ENCODE data around the gene LRRC2.
"Not testable (repeated sequence)": the region's sequence is repeated elsewhere in the genome, so short reads cannot be mapped to it uniquely, and the experiment has no call there.

Gene LRRC2

GRCh38 chr3:46561511-46561910 lies 4.6 kb downstream of the LRRC2 start:
- FAIRE-seq (no peak), DNase-seq (ENCODE audit: insufficient read length, low spot score) (no peak)
- no peak for TF ChIP-seq POLR2A (IDR thresholded peaks at IDR 0.05; ENCODE audit: low read depth, low read length)
- no peak for TF ChIP-seq POU2F2 (IDR thresholded peaks at IDR 0.05; ENCODE audit: low read depth, low read length)
- TF ChIP-seq TAF1 (IDR thresholded peaks at IDR 0.05; ENCODE audit: low read depth, low read length) = no peak
- no peak for TF ChIP-seq SPI1 (IDR thresholded peaks at IDR 0.05; ENCODE audit: low read depth, low read length)
- TF ChIP-seq PAX5 (IDR thresholded peaks at IDR 0.05; ENCODE audit: insufficient read depth, low read length, severe bottlenecking) = no peak

- no peak for TF ChIP-seq POLR2AphosphoS5 (IDR thresholded peaks at IDR 0.05; ENCODE audit: low read depth, low read length)
- no peak for TF ChIP-seq POU2F2 (IDR thresholded peaks at IDR 0.05; ENCODE audit: low read depth, low read length)
- TF ChIP-seq PAX5 (IDR thresholded peaks at IDR 0.05; ENCODE audit: insufficient read depth, low read length, severe bottlenecking) = no peak
- TF ChIP-seq TAF1 (IDR thresholded peaks at IDR 0.05; ENCODE audit: low read depth, low read length) = no peak
- TF ChIP-seq POLR2A (IDR thresholded peaks at IDR 0.05; ENCODE audit: low read depth, low read length) = no peak
- no peak for TF ChIP-seq SPI1 (IDR thresholded peaks at IDR 0.05; ENCODE audit: low read depth, low read length)
- DNase-seq (ENCODE audit: insufficient read length, low spot score) = no peak
- FAIRE-seq = no peak
These were observed 6.9 kb downstream of the LRRC2 start for GRCh38 chr3:46559091-46559704.

- FAIRE-seq = peak; percentile 99
- no peak for TF ChIP-seq TAF1 (IDR thresholded peaks at IDR 0.05; ENCODE audit: low read depth, low read length)
- DNase-seq (ENCODE audit: insufficient read length, low spot score) = peak; percentile 60
These were observed 7.7 kb downstream of the LRRC2 start for GRCh38 chr3:46558184-46559043.

- no peak for TF ChIP-seq PAX5 (IDR thresholded peaks at IDR 0.05; ENCODE audit: insufficient read depth, low read length, severe bottlenecking)
- TF ChIP-seq SPI1 (IDR thresholded peaks at IDR 0.05; ENCODE audit: low read depth, low read length) = no peak
- TF ChIP-seq POLR2AphosphoS5 (IDR thresholded peaks at IDR 0.05; ENCODE audit: low read depth, low read length) = no peak
- TF ChIP-seq POU2F2 (IDR thresholded peaks at IDR 0.05; ENCODE audit: low read depth, low read length) = no peak
- no peak for TF ChIP-seq TAF1 (IDR thresholded peaks at IDR 0.05; ENCODE audit: low read depth, low read length)
- no peak for TF ChIP-seq POLR2A (IDR thresholded peaks at IDR 0.05; ENCODE audit: low read depth, low read length)
- DNase-seq (ENCODE audit: insufficient read length, low spot score) (no peak), FAIRE-seq (no peak)
These were observed 8.3 kb downstream of the LRRC2 start for GRCh38 chr3:46557814-46558183.

GRCh38 chr3:46553154-46553553 lies 12.9 kb downstream of the LRRC2 start:
- no peak for TF ChIP-seq TAF1 (IDR thresholded peaks at IDR 0.05; ENCODE audit: low read depth, low read length)
- TF ChIP-seq POLR2A (IDR thresholded peaks at IDR 0.05; ENCODE audit: low read depth, low read length) = no peak
- no peak for TF ChIP-seq SPI1 (IDR thresholded peaks at IDR 0.05; ENCODE audit: low read depth, low read length)
- TF ChIP-seq POU2F2 (IDR thresholded peaks at IDR 0.05; ENCODE audit: low read depth, low read length) = no peak
- TF ChIP-seq POLR2AphosphoS5 (IDR thresholded peaks at IDR 0.05; ENCODE audit: low read depth, low read length) = no peak
- no peak for TF ChIP-seq PAX5 (IDR thresholded peaks at IDR 0.05; ENCODE audit: insufficient read depth, low read length, severe bottlenecking)
- no peak for DNase-seq (ENCODE audit: insufficient read length, low spot score)
- FAIRE-seq = no peak

GRCh38 chr3:46552538-46552937 lies 13.6 kb downstream of the LRRC2 start:
- DNase-seq (ENCODE audit: insufficient read length, low spot score) (no peak), FAIRE-seq (no peak)
- TF ChIP-seq POLR2AphosphoS5 (IDR thresholded peaks at IDR 0.05; ENCODE audit: low read depth, low read length) (no peak), SPI1 (IDR thresholded peaks at IDR 0.05; ENCODE audit: low read depth, low read length) (no peak), POLR2A (IDR thresholded peaks at IDR 0.05; ENCODE audit: low read depth, low read length) (no peak), TAF1 (IDR thresholded peaks at IDR 0.05; ENCODE audit: low read depth, low read length) (no peak), POU2F2 (IDR thresholded peaks at IDR 0.05; ENCODE audit: low read depth, low read length) (no peak)

- DNase-seq (ENCODE audit: insufficient read length, low spot score) (no peak), FAIRE-seq (no peak)
- TF ChIP-seq PAX5 (IDR thresholded peaks at IDR 0.05; ENCODE audit: insufficient read depth, low read length, severe bottlenecking) = no peak
- TF ChIP-seq POU2F2 (IDR thresholded peaks at IDR 0.05; ENCODE audit: low read depth, low read length) = no peak
- TF ChIP-seq SPI1 (IDR thresholded peaks at IDR 0.05; ENCODE audit: low read depth, low read length) = no peak
- TF ChIP-seq POLR2AphosphoS5 (IDR thresholded peaks at IDR 0.05; ENCODE audit: low read depth, low read length) = no peak
- TF ChIP-seq TAF1 (IDR thresholded peaks at IDR 0.05; ENCODE audit: low read depth, low read length) = no peak
- no peak for TF ChIP-seq POLR2A (IDR thresholded peaks at IDR 0.05; ENCODE audit: low read depth, low read length)
These were observed 14.5 kb downstream of the LRRC2 start for GRCh38 chr3:46551615-46552014.

- FAIRE-seq = no peak
- no peak for DNase-seq (ENCODE audit: insufficient read length, low spot score)
- no peak for TF ChIP-seq POLR2A (IDR thresholded peaks at IDR 0.05; ENCODE audit: low read depth, low read length)
- TF ChIP-seq POU2F2 (IDR thresholded peaks at IDR 0.05; ENCODE audit: low read depth, low read length) = no peak
- TF ChIP-seq SPI1 (IDR thresholded peaks at IDR 0.05; ENCODE audit: low read depth, low read length) = no peak
- no peak for TF ChIP-seq POLR2AphosphoS5 (IDR thresholded peaks at IDR 0.05; ENCODE audit: low read depth, low read length)
- TF ChIP-seq PAX5 (IDR thresholded peaks at IDR 0.05; ENCODE audit: insufficient read depth, low read length, severe bottlenecking) = no peak
- TF ChIP-seq TAF1 (IDR thresholded peaks at IDR 0.05; ENCODE audit: low read depth, low read length) = no peak
These were observed 16.1 kb downstream of the LRRC2 start for GRCh38 chr3:46549989-46550388.

- no peak for DNase-seq (ENCODE audit: insufficient read length, low spot score)
- FAIRE-seq = no peak
- no peak for TF ChIP-seq SPI1 (IDR thresholded peaks at IDR 0.05; ENCODE audit: low read depth, low read length)
- TF ChIP-seq POLR2A (IDR thresholded peaks at IDR 0.05; ENCODE audit: low read depth, low read length) = no peak
- TF ChIP-seq POLR2AphosphoS5 (IDR thresholded peaks at IDR 0.05; ENCODE audit: low read depth, low read length) = no peak
- TF ChIP-seq TAF1 (IDR thresholded peaks at IDR 0.05; ENCODE audit: low read depth, low read length) = no peak
- no peak for TF ChIP-seq PAX5 (IDR thresholded peaks at IDR 0.05; ENCODE audit: insufficient read depth, low read length, severe bottlenecking)
- TF ChIP-seq POU2F2 (IDR thresholded peaks at IDR 0.05; ENCODE audit: low read depth, low read length) = no peak
These were observed 16.6 kb downstream of the LRRC2 start for GRCh38 chr3:46549408-46549904.

GRCh38 chr3:46548611-46549010 lies 17.5 kb downstream of the LRRC2 start:
- DNase-seq (ENCODE audit: insufficient read length, low spot score); FAIRE-seq: not testable (repeated sequence)

All from GM12891 (cell line).